Measurements from ENCODE around the gene MAST3. TPM values are rescaled to one million over a fixed set of nuclear protein-coding genes. Genes with fewer than 3 reads are reported as not detected.

MAST3 gene
- total and polyA plus RNA-seq, 2 of the 13 experiments (the other 11 are each of a cell fraction or from before 2014, with no cell fraction given): 4.1 to 4.6 TPM

- no peak for TF ChIP-seq ZBTB34 (CRISPR knock-in tag; IDR thresholded peaks at IDR 0.05)
- no peak for TF ChIP-seq RNF219 (CRISPR knock-in tag; IDR thresholded peaks at IDR 0.05)
- TF ChIP-seq, protein P1, sequence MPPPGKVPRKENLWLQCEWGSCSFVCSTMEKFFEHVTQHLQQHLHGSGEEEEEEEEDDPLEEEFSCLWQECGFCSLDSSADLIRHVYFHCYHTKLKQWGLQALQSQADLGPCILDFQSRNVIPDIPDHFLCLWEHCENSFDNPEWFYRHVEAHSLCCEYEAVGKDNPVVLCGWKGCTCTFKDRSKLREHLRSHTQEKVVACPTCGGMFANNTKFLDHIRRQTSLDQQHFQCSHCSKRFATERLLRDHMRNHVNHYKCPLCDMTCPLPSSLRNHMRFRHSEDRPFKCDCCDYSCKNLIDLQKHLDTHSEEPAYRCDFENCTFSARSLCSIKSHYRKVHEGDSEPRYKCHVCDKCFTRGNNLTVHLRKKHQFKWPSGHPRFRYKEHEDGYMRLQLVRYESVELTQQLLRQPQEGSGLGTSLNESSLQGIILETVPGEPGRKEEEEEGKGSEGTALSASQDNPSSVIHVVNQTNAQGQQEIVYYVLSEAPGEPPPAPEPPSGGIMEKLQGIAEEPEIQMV (CRISPR knock-in tag; IDR thresholded peaks at IDR 0.05; ENCODE audit: low read depth): no peak
- TF ChIP-seq ZNF776 (CRISPR knock-in tag; IDR thresholded peaks at IDR 0.05): 0 out of 2 replicates have a peak, but pooled peaks have one; percentile 32
Measured at GRCh38 chr19:18161636-18162002, 64.0 kb downstream of the MAST3 start (continued).

- Histone ChIP-seq H2AFZ (ENCODE audit: low read length) (no peak overlapping the region), H4K20me1 (ENCODE audit: insufficient read depth, low read length) (0 out of 2 replicates have a peak, but pooled peaks cover 3% of the 10 kb centered on the region), H3K27me3 (ENCODE audit: control insufficient read depth in 1 of 2, insufficient read depth in 2 of 2, low read length in 2 of 2) (no peaks in the 10 kb centered on the region), H3K4me1 (ENCODE audit: insufficient read depth, low read length) (peaks cover 10% of the 10 kb centered on the region), H3K27ac (ENCODE audit: extremely low read length, insufficient read depth, low read length) (no peak overlapping the region), H3K36me3 (replicated peaks in 1 of 2; ENCODE audit: control insufficient read depth in 1 of 2, insufficient read depth in 2 of 2, low read length in 2 of 2) (peaks cover 28 to 40% of the 10 kb centered on the region in 2 experiments), H3K9ac (ENCODE audit: insufficient read depth, low read depth, low read length) (no peak overlapping the region), H3K4me2 (ENCODE audit: low read depth, low read length) (no peak overlapping the region), H3K4me3 (replicated peaks in 1 of 3; ENCODE audit: insufficient read depth in 1 of 3, low read depth in 2 of 3, low read length in 3 of 3) (no peak overlapping the region), H3K9me3 (ENCODE audit: low read length) (no peaks in the 10 kb centered on the region), H3K79me2 (ENCODE audit: insufficient read depth, low read length) (no peaks in the 10 kb centered on the region)
- no peak for ATAC-seq
- FAIRE-seq: no peak
- POLR2A ChIA-PET: no interaction called here
- WGBS (ENCODE audit: low lambda C conversion rate): 97% methylated on average over 7 of the region's 7 CpGs
- BruUV-seq (replicated peaks): no TSS peak
- CTCF ChIA-PET (ENCODE audit: low intra/inter-chr PET ratio, low total read pairs): no interaction called here
- DNase-seq (ENCODE audit: low spot score): no peak
- TF ChIP-seq SYNCRIP (IDR thresholded peaks at IDR 0.05; ENCODE audit: insufficient read depth, low read depth, low read length) (no peak), ZNF629 (CRISPR knock-in tag; conservative IDR thresholded peaks at IDR 0.05) (peak; percentile 89)
- in situ Hi-C loops (cut with HindIII; ENCODE audit: extremely low pct_ligation_motif_present, low pct_unique_long_range_greater_than_20kb): no loop called here
- intact Hi-C loops (cut with micrococcal nuclease; ENCODE audit: unreplicated experiment): no loop called here
Measured at GRCh38 chr19:18164072-18164471, 66.5 kb downstream of the MAST3 start.

Data from HepG2 (cell line).